GM19351 (cell line): ENCODE results near the gene BAG5.
"Not testable (repeated sequence)": the region's sequence is repeated elsewhere in the genome, so short reads cannot be mapped to it uniquely, and the experiment has no call there.

ENCODE experiments used
- ATAC-seq: cut with Tn5 transposase; IDR thresholded peaks from one replicate; pipeline ENCODE4 v1.9.1; 2021; ENCODE audit warnings: mild to moderate bottlenecking, moderate library complexity; ENCODE audit not compliant: unreplicated experiment

Gene BAG5

DNA sequence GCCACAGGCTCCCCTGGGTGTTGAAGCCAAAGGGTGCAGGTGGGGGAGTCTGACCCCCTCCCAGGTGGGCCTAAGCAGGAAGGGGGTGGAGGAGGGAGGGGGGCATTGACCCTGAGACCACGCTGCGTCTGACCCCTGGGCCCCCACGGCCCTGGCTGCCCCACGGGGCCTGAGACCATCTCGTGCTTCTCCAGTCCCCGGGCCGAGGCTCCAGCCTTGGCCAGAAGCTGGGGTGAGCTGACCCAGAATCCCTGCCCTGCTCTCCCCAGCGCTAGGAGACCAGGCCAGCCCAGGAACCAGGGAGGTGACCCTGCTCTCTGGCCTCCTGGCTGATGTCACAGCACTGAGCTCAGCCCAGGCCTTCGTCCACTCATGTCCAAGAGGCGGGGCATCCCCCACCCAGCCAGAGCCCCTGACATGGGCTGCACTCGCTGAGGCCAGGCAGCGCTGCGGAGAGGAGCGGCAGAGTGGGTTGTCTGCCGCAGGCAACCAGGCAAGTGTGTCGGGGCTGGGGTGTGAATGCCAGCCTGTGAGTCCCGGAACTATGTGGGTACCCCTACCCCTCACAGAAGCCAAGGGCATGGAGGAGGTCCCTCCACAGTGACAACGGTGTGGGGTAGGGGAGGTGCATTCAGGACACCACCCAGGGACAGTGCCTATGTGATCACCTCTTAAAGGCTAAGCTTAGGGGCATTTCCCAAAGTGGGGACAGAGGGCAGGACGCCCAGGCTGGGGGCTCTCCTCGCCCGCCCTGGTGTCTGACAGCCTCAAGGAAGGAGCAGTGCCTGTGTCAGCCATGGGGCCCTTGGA lies 27.2 kb downstream of the BAG5 start:
- ATAC-seq = no peak

DNA sequence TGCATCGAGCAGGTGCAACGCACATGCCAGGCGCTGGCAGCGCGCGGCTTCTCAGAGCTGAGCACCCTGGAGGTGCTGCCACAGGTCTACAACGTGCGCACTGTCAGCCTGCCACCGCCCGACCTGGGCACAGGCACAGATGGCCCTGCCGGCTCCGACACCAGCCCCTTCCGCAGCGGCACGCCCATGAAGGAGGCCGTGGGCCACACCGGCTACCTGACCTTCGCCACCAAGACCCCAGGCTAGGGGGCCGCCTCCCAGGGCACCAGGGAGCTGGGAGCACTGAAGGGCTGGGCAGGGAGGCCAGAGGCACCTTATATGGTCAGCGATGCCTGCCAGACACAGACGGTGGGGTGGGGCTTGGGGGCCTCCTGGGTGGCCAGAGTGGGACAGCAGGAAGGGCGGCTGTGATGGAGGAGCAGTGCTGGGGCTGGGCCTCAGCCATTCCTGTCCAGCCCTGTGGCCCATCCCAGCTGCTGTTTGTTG lies 27.8 kb downstream of the BAG5 start:
- no peak for ATAC-seq

DNA sequence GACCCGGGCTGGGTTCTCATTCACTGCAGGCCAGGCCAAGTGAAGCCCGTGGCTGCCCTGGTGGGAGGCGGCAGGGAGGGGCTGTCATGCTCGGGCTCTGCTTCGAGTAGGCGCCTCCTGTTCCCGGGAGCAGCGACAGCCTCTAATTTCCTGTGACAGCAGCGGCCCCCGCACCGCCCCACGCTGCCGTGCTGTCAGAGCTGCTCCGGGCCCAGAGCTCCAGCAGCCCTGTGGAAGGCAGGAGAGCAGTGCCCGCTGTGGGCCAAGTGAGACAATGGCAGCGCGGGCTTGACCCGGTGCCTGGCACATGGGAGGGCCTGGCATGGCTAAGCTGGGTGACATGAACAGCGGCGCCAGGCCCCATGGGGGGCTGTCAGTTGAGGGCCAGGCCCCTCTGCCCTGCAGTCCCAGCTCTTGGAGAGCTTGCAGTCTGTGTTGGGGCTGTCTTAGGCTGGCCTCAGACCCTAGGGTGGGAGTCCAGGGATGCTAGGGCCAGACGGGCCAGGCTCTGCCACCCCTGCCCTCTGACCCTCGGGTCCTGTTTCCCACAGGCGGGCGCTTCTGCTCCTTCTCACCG lies 28.4 kb downstream of the BAG5 start:
- ATAC-seq = no peak

- ATAC-seq = no peak
These were observed 29.1 kb downstream of the BAG5 start for GRCh38 chr14:103533137-103533998.

DNA sequence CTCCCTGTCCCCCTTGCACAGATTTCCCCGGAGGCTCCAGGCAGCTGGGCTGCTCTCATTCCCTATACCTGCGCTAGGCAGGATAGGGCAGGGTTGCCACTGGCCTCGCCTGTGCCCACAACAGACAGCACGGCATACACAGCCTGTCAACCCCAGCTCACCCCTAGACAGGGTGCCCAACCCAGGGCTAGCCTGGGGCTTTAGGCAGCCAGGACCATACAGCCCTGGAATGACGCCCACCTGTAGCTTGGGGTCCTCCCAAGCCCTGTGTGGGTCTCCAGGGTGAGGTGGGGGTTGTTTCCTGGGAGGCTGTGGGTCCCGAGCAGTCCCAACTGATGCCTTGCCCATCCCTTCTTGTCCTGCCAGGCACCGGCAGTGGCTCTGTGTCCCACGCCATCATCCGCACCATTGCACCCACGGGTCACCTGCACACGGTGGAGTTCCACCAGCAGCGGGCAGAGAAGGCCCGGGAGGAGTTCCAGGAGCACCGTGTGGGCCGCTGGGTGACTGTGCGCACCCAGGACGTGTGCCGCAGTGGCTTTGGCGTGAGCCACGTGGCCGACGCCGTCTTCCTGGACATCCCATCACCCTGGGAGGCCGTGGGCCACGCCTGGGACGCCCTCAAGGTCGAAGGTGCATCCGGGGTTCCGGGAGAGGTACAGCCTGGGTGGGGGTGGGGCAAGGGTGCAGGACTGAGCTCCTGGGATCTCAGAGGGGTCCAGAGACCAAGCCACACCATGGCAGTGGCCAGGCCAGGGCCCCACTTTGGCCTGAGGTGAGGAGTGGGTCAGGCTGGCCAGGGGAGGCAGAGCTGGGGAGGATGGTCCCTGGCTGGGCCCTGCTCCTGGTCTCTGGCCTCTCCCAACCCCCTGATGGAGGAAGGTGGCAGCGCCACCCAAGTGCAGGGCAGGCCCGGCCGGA lies 30.0 kb downstream of the BAG5 start:
- no peak for ATAC-seq

DNA sequence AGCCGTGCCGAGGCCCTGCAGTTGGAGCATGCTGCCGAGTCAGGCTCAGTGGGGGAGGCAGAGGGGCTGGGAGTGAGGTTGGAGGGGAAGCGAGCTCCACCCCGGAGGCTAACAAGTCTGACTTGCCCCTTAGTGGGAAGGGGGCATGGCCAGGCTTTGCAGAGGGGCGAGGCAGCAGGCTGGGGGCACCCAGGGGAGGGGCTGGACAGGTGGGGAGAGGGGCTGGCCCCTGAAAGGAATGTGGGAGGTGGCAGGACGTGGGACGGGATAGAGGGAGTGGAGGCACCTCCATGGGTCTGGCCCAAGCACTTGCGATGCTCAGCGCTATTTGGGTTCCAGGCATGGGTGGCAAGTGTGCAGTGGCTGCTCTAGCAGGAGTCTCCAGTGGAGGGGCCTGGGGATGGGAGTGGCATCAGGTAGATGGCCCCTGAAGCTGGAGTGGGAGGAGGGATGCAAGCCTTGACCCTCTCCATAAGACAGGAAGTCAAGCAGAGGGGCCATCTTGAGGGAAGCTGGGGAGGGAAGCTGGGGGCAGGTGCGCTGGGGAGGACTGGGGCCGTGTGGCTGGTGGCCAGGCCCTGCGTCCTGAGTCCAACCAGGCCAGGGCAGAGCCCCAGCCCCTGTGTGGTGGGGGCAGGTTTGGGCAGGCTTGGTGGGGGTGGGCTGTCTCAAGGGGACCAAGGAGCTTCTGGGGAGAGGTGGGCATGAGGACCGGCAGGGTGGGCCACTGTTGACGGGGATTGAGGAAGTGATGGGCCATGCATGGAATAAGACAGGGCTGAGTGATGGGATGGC lies 30.8 kb downstream of the BAG5 start:
- no peak for ATAC-seq

GRCh38 chr14:103530831-103531230 lies 31.6 kb downstream of the BAG5 start:
- no peak for ATAC-seq

- no peak for ATAC-seq
These were observed 32.1 kb downstream of the BAG5 start for GRCh38 chr14:103530390-103530789.

DNA sequence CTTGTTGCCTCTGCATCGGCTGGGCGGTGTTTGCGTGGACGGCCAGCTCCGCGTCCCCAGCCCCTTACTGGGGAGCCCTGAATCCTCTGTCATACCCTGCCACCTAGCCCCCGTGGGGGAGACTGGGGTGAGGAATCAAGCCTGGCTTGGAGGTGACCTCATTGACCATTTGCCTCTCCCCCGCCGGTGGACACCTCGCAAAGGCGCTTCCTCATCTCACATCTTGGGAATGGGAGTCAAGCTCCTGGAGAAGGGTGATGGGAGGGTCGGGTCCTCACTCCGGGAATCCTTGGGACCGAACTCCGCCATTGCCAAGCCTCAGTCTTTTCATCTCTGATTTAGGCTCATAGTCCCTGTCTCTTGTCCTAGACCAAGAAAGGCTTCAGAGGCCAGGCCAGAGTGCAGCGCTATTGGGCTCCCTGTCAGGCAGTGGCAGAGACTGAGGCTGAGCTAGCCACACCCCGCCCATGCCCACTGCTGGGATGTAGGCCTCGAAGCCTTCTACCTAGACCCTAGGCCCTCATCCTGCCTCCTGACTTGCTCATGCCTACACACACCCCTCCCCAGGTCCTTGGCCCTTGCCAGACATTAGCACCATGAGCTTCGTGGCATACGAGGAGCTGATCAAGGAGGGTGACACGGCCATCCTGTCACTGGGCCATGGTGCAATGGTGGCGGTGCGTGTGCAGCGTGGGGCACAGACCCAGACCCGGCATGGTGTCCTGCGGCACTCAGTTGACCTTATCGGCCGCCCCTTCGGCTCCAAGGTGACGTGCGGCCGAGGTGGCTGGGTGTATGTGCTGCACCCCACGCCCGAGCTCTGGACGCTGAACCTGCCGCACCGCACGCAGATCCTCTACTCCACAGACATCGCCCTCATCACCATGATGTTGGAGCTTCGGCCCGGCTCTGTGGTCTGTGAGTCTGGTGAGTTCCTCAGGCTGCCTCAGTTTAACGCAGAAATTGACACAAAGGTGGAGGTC lies 32.8 kb downstream of the BAG5 start:
- ATAC-seq = no peak

DNA sequence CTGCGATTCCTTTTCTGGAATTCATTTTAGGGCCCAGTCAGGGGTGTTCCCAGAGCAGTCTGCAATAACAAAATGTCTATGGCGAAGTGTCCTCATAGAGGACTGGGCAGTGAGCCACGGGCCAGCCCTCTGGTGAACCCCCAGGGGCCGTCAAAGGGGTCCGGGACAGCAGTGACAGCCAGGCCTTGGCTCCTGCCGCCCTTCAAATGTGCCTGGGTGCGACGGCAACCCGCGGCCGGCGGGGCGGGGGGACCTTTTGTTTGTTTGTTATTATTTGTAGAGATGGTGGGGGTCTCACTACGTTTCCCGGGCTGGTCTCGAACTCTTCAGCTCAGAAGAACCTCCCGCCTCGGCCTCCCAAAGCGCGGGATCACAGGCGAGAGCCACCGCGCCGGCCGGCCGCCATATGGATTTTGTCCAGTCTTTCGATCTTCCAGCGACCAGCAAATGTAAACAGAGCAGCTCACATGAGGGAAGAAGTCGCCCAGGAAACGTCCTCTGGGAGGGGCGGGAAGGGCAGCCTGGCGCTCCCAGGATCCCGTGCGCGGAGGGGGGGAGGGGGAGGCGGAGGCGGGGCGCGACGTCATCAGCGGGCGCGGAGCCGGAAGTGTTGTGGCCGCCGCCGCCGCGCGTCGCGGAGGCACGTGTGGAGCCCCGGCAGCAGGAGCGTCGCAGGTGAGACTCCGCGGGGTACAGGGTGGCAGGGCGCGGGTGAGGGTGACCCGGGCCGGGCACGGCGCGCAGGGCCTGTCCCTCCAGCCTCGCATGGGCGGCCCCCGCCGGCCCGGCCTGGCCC lies 33.7 kb downstream of the BAG5 start, which contains the start of gene TRMT61A:
Gene TRMT61A, plus strand, starts transcription at position 610 of the 796 bp plus-strand sequence. CDS start 783 bp downstream, outside the sequence.
- ATAC-seq = peak; percentile 54

DNA sequence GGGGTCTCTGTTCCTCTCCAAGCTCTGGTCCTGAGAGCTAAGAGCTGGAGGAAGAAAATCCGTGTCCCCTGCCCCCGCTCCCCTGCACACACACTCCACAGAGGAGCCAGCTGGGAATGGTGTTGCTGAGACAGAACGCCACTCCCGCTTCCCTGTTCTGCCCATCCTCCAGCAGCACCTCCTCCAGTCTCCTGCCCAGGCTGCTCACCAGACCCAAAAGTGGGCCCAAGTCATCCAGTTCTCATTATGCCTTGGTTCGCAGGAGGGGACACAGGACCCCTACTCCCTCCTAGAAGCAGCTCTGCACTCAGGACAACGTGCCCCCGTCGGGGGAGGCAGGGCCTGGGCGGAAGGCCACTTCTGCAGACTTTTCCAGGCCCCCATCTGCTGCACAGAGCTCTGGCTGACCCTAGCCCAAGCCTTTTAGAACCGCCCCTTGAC lies 34.3 kb downstream of the BAG5 start:
- no peak for ATAC-seq

DNA sequence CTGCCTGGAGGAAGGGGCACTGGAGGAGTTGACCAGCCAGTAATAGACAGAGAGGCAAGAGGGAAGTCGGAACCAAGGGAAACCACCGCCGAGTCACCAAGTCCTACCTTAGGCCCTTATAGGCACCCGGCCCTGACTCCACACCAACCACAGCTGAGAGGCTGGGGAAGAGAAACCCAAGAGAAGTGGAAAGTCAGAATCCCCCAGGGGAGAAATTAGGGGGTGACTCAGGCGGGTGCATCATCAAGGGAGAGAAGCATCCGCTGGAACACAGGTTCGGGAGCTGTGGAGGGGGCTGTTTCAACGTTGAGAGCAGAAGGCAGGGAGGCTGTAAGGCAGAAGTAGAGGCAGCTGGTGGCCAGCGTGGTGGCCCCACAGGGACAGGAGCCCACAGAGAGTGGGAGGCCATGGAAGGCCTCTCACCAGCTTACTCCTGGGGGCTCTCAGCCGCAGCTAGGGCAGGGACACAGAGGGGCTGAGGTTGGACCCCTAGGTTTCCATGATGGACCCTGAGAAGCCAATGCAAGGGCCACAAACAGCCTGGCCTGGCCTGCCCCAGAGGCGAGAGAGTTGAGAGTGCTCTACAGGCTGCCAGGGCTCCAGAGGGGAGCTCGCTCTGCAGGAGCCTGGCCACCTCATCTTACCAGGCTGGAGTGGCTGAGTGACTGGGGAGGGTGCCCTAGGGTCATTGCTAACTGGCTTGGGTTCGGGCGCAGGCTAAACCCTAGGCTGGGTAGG lies 34.9 kb downstream of the BAG5 start:
- peak; percentile 45 for ATAC-seq

DNA sequence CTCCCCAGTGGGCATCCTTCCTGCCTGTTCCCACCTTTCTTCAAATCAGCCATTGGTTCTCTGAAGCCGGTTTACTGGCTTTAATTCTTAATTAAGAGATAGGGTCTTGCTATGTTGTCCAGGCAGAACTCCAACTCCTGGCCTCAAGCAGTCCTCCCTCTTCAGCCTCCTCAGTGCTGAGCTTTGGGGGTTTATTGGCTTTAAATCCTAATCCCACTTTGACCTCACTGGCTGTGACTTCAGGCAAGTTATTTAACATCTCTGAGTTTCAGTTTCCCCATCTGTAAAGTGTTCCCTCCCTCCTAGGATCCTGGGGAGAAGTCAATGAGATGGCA lies 35.6 kb downstream of the BAG5 start:
- ATAC-seq = no peak

DNA sequence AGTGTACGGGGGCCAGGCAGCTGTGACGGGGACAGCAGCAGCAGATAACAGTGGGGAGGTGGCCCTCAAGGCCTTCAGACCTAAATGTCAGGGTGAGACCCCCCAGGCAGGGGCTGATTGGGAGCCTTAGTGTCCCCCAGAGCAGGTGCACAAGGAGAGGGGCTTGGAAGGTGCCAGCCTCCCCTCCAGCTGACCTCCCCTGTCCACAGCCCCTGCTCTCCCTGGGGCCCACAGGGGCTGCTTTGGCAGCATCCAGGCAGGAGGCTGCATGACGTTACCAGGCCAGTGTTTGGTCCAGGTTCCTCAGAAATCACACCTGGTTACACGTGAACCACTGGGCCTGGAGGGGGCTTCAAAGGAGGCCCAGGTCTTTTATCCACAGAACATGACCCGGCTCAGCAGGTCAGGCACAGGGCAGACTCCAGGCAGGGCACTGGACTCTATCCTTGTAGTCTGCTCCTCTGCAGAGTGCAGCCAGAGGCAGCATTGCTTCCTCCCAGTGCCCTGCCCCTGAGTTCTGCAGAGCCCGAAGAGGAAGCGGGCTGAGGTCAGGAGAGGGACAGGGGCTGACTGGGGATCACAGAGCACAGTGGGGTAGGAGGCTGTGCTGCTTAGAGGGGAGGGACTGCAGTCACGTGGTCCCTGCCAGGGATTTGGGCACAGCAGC lies 36.1 kb downstream of the BAG5 start:
- ATAC-seq = no peak

GRCh38 chr14:103525430-103526246 lies 36.8 kb downstream of the BAG5 start:
- not testable (repeated sequence) for ATAC-seq
